SK-N-SH (cell line): ENCODE results near the gene XPR1. TPM values are rescaled to one million over a fixed set of nuclear protein-coding genes. Genes with fewer than 3 reads are reported as not detected.

ENCODE experiments used
- CTCF ChIA-PET: fragments of 300-600, 350-600 bp; formaldehyde crosslinking; extraction: SDS; loops from one replicate; lab custom pipeline; 2021; lab: Yijun Ruan, JAX
- POLR2A ChIA-PET: fragments of 350-600 bp; sonication (Branson Sonifier 250); formaldehyde crosslinking; extraction: SDS; loops from one replicate; lab custom pipeline; 2020; ENCODE audit warnings: antibody characterized with exemption, inconsistent platforms; lab: Yijun Ruan, JAX
- DNase-seq: peaks from one replicate; pipeline ENCODE4 v3.0.0; 2012
- H2AFZ ChIP-seq: fragments of 200-600 bp; sonication (generic); 2 replicates; pipeline ENCODE4 v1.8.1; 2016; ENCODE audit warnings: antibody characterized with exemption, mild to moderate bottlenecking, low read depth
- H3F3A ChIP-seq: fragments of 200-600 bp; sonication (generic); replicated peaks from 2 replicates; pipeline ENCODE3; 2016; ENCODE audit warnings: antibody characterized with exemption, mild to moderate bottlenecking; ENCODE audit not compliant: insufficient read depth
- H3K27ac ChIP-seq, 2 experiments: fragments of 200-500 bp in 1 of 2; fragments of 200-600 bp in 1 of 2; sonication (Bioruptor generic) in 1 of 2; sonication (generic), shearing (Covaris generic) in 1 of 2; 2 replicates each; pipeline versions ENCODE4 v1.5.1 to v1.6.1; 2014 to 2016; ENCODE audit warnings: low read depth in 2 of 2, inconsistent platforms in 1 of 2, low read length in 1 of 2, mild to moderate bottlenecking in 1 of 2, mixed read lengths in 1 of 2
- H3K27me3 ChIP-seq: fragments of 200-600 bp; sonication (generic), shearing (Covaris generic); 2 replicates; pipeline ENCODE4 v1.6.1; 2016; ENCODE audit warnings: mixed run types; ENCODE audit not compliant: insufficient read depth
- H3K36me3 ChIP-seq, 2 experiments: fragments of 200-500 bp in 1 of 2; fragments of 200-600 bp in 1 of 2; sonication (Bioruptor generic) in 1 of 2; sonication (generic) in 1 of 2; replicated peaks in 1 of 2; 2 replicates each; pipeline versions ENCODE3 to v1.5.1; 2014 to 2016; ENCODE audit warnings: low read length in 1 of 2, mild to moderate bottlenecking in 1 of 2; ENCODE audit not compliant: insufficient read depth in 2 of 2, control insufficient read depth in 1 of 2
- H3K4me1 ChIP-seq, 2 experiments: fragments of 200-500 bp in 1 of 2; fragments of 200-600 bp in 1 of 2; sonication (Bioruptor generic) in 1 of 2; sonication (generic), shearing (Covaris generic) in 1 of 2; 2 replicates each; pipeline versions ENCODE4 v1.5.1 to v1.6.1; 2014 to 2016; ENCODE audit warnings: low read depth in 1 of 2, low read length in 1 of 2, mixed run types in 1 of 2; ENCODE audit not compliant: insufficient read depth in 2 of 2, control insufficient read depth in 1 of 2
- H3K4me2 ChIP-seq: fragments of 200-600 bp; sonication (generic), shearing (Covaris generic); 2 replicates; pipeline ENCODE4 v1.6.1; 2017; ENCODE audit warnings: mixed run types
- H3K4me3 ChIP-seq, 2 experiments: fragments of 200-500 bp in 1 of 2; fragments of 200-600 bp in 1 of 2; sonication (Bioruptor generic) in 1 of 2; sonication (generic), shearing (Covaris generic) in 1 of 2; 2 replicates each; pipeline versions ENCODE4 v1.5.1 to v1.8.1; 2014 to 2016; ENCODE audit warnings: low read depth in 2 of 2, inconsistent platforms in 1 of 2, low read length in 1 of 2, mild to moderate bottlenecking in 1 of 2, mixed read lengths in 1 of 2, moderate library complexity in 1 of 2
- H3K79me2 ChIP-seq: fragments of 200-600 bp; sonication (generic); 2 replicates; pipeline ENCODE4 v1.8.1; 2017; ENCODE audit warnings: mild to moderate bottlenecking; ENCODE audit not compliant: insufficient read depth
- H3K9ac ChIP-seq: fragments of 200-600 bp; sonication (generic); 2 replicates; pipeline ENCODE4 v1.6.1; 2017; ENCODE audit warnings: mixed run types
- H3K9me2 ChIP-seq: fragments of 200-600 bp; sonication (generic); 2 replicates; pipeline ENCODE4 v1.6.1; 2017; ENCODE audit warnings: mixed run types
- H3K9me3 ChIP-seq: fragments of 200-600 bp; sonication (generic); 2 replicates; pipeline ENCODE4 v1.6.1; 2017; ENCODE audit warnings: mixed run types, mild to moderate bottlenecking, moderate library complexity
- H4K20me1 ChIP-seq: fragments of 200-600 bp; sonication (generic); 2 replicates; pipeline ENCODE4 v1.6.1; 2017; ENCODE audit warnings: mild to moderate bottlenecking, mixed run types; ENCODE audit not compliant: insufficient read depth
- CHD2 ChIP-seq: fragments of 150-350 bp; IDR thresholded peaks from 2 replicates; pipeline ENCODE4 v1.6.1; 2018; ENCODE audit warnings: low read length; ENCODE audit not compliant: partially characterized antibody
- ELF1 ChIP-seq: IDR thresholded peaks from 2 replicates; pipeline ENCODE4 v1.4.0; 2012
- EZH2phosphoT487 ChIP-seq: fragments of 200-600 bp; sonication (generic); IDR thresholded peaks from 2 replicates; pipeline ENCODE4 v1.6.1; 2017; ENCODE audit warnings: low read depth, mixed run types, mild to moderate bottlenecking, antibody characterized with exemption, moderate library complexity, borderline replicate concordance
- GATA2 ChIP-seq: sonication (generic); formaldehyde crosslinking; IDR thresholded peaks from 2 replicates; pipeline ENCODE4 v1.5.0; 2020; ENCODE audit warnings: mild to moderate bottlenecking, missing genetic modification reagents
- NFIC ChIP-seq: IDR thresholded peaks from 2 replicates; pipeline ENCODE4 v1.4.0; 2012; ENCODE audit warnings: borderline replicate concordance
- PBX3 ChIP-seq: IDR thresholded peaks from 2 replicates; pipeline ENCODE4; 2012
- RFX5 ChIP-seq: IDR thresholded peaks from 2 replicates; pipeline ENCODE4 v1.6.1; 2012; ENCODE audit warnings: mild to moderate bottlenecking, improper control_type of control experiment, low read length
- TAF1 ChIP-seq: IDR thresholded peaks from 2 replicates; pipeline ENCODE4 v1.6.1; 2012; ENCODE audit warnings: low read depth, mild to moderate bottlenecking, low read length, moderate library complexity, borderline replicate concordance
- TEAD4 ChIP-seq: IDR thresholded peaks from 2 replicates; pipeline ENCODE4 v1.4.0; 2012; ENCODE audit warnings: mild to moderate bottlenecking, borderline replicate concordance; ENCODE audit not compliant: insufficient read depth
- WGBS: methylation state at CpG from one replicate; pipeline ENCODE4 v1.1.6; 2017; ENCODE audit warnings: low lambda C conversion rate; 5-methylcytosine and 5-hydroxymethylcytosine counted together
- polyA plus RNA-seq, 3 experiments: library from polyadenylated mRNA; depleted of rRNA; stranded (reverse); fragments of >200 nt; gene quantifications; 2 replicates each; pipeline ENCODE4 v1.2.3, GENCODE V29; 2012
- TF ChIP-seq, protein P1 (sequence below): IDR thresholded peaks from 2 replicates; pipeline ENCODE4 v1.4.0; 2012; ENCODE audit warnings: low read depth, borderline replicate concordance
- TF ChIP-seq, protein P2 (sequence below): IDR thresholded peaks from 2 replicates; pipeline ENCODE4 v1.4.0; 2012; ENCODE audit warnings: low read depth
- TF ChIP-seq, protein P3 (sequence below): fragments of 150-350 bp; IDR thresholded peaks from 2 replicates; pipeline ENCODE4 v1.6.1; 2016; ENCODE audit warnings: mild to moderate bottlenecking, low read depth, low read length

XPR1 gene
- polyA plus RNA-seq, 1 of the 3 experiments (the other 2 are of a cell fraction): 7.9 TPM

- TF ChIP-seq, protein P1, sequence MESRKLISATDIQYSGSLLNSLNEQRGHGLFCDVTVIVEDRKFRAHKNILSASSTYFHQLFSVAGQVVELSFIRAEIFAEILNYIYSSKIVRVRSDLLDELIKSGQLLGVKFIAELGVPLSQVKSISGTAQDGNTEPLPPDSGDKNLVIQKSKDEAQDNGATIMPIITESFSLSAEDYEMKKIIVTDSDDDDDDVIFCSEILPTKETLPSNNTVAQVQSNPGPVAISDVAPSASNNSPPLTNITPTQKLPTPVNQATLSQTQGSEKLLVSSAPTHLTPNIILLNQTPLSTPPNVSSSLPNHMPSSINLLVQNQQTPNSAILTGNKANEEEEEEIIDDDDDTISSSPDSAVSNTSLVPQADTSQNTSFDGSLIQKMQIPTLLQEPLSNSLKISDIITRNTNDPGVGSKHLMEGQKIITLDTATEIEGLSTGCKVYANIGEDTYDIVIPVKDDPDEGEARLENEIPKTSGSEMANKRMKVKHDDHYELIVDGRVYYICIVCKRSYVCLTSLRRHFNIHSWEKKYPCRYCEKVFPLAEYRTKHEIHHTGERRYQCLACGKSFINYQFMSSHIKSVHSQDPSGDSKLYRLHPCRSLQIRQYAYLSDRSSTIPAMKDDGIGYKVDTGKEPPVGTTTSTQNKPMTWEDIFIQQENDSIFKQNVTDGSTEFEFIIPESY: no peak
- TF ChIP-seq NFIC (no peak), EZH2phosphoT487 (no peak), TAF1 (no peak), ELF1 (no peak)
- H3K4me2 ChIP-seq: no peak overlapping the region
- peaks cover 10% of the 10 kb centered on the region; the same call in 1 of the 2 replicates for H3K79me2 ChIP-seq
- no peak overlapping the region for H3K9ac ChIP-seq
- H2AFZ ChIP-seq: no peak overlapping the region
- no peaks in the 10 kb centered on the region for H4K20me1 ChIP-seq
- DNase-seq: no peak
- H3K4me3 ChIP-seq: no peak overlapping the region
- H3K4me1 ChIP-seq: no peaks in the 10 kb centered on the region
- H3F3A ChIP-seq: no peaks in the 10 kb centered on the region
- ChIA-PET POLR2A (no interaction called here), CTCF (interaction anchor here (1.5 kb wide), 1 partner anchor 10 kb away, joined by 3 read pairs; no protein-coding TSS in a partner anchor)
- H3K27me3 ChIP-seq: no peaks in the 10 kb centered on the region
- H3K9me3 ChIP-seq: peaks cover 9% of the 10 kb centered on the region; the same call in 1 of the 2 replicates
- 87% methylated on average over 6 of the region's 6 CpGs for WGBS
- peaks cover 0 to 12% of the 10 kb centered on the region in 2 experiments for H3K36me3 ChIP-seq
- H3K27ac ChIP-seq: no peak overlapping the region
- no peaks in the 10 kb centered on the region for H3K9me2 ChIP-seq
These were observed 113.3 kb downstream of the XPR1 start for GRCh38 chr1:180745098-180745497.

DNA sequence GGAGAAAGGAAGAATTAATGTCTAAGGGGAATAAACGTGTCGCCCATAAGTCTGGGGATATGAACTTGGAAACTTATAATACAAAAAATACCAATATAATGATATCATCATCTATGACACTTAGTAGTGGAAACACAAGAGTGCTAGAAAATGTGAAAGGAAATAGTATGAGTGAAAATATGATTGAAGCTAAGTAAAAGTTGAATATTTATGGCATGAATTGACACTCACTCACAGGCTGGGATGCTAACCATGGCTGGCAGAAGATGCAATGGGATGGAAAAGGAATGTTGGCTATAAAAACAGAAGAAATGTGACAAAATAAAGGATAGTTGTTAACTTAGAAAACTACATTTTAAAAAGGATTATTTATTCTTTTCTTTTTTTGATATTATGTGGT is 120.1 kb downstream of the XPR1 start:
- DNase-seq: no peak
- POLR2A ChIA-PET: no interaction called here
- WGBS: 83% methylated on average over 2 of the region's 2 CpGs

More for the DNA sequence above, 120.1 kb downstream of the XPR1 start:
- Histone ChIP-seq H4K20me1 (no peaks in the 10 kb centered on the region), H3K9me3 (0 out of 2 replicates have a peak, but pooled peaks cover 3% of the 10 kb centered on the region), H3K27me3 (no peaks in the 10 kb centered on the region), H3K4me3 (no peak overlapping the region), H3K36me3 (peaks cover 0 to 3% of the 10 kb centered on the region in 2 experiments), H3K27ac (no peak overlapping the region), H3F3A (peaks cover 5% of the 10 kb centered on the region), H3K79me2 (peaks cover 8% of the 10 kb centered on the region; the same call in 1 of the 2 replicates), H2AFZ (no peak overlapping the region), H3K9me2 (no peaks in the 10 kb centered on the region; the same call in 1 of the 2 replicates), H3K4me2 (no peak overlapping the region), H3K9ac (no peak overlapping the region), H3K4me1 (no peaks in the 10 kb centered on the region)
- TF ChIP-seq NFIC (no peak), CHD2 (no peak), PBX3 (no peak), GATA2 (CRISPR knock-in tag) (no peak), RFX5 (no peak), TEAD4 (no peak)
- TF ChIP-seq, protein P2, sequence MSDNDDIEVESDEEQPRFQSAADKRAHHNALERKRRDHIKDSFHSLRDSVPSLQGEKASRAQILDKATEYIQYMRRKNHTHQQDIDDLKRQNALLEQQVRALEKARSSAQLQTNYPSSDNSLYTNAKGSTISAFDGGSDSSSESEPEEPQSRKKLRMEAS: no peak
- TF ChIP-seq, protein P3, sequence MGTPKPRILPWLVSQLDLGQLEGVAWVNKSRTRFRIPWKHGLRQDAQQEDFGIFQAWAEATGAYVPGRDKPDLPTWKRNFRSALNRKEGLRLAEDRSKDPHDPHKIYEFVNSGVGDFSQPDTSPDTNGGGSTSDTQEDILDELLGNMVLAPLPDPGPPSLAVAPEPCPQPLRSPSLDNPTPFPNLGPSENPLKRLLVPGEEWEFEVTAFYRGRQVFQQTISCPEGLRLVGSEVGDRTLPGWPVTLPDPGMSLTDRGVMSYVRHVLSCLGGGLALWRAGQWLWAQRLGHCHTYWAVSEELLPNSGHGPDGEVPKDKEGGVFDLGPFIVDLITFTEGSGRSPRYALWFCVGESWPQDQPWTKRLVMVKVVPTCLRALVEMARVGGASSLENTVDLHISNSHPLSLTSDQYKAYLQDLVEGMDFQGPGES: no peak
- CTCF ChIA-PET: interaction anchor here (0.8 kb wide), 1 partner anchor 58 kb away, joined by 3 read pairs; no protein-coding TSS in a partner anchor
